ENCODE measurements around the gene SNX11. TPM values are rescaled to one million over a fixed set of nuclear protein-coding genes. Genes with fewer than 3 reads are reported as not detected.
"Not testable (repeated sequence)": the region's sequence is repeated elsewhere in the genome, so short reads cannot be mapped to it uniquely, and the experiment has no call there.

SNX11 gene
- total RNA-seq, 2 experiments from 2014 or later = 12.0 to 17.6 TPM

GRCh38 chr17:48074322-48075081 lies 33.1 kb upstream of the SNX11 start:
- Histone ChIP-seq H4K20me1 (ENCODE audit: insufficient read depth, low read length) (no peaks in the 10 kb centered on the region; the same call in 1 of the 2 replicates), H3K36me3 (ENCODE audit: insufficient read depth, low read length) (peaks cover 73% of the 10 kb centered on the region), H3K4me1 (ENCODE audit: insufficient read depth, low read length, poor library complexity, severe bottlenecking) (no peaks in the 10 kb centered on the region), H3K79me2 (ENCODE audit: insufficient read depth, low read depth, low read length) (peaks cover 3% of the 10 kb centered on the region; the same call in 1 of the 2 replicates), H3K4me2 (ENCODE audit: low read length) (no peak overlapping the region), H3K27ac (ENCODE audit: low read depth, low read length, poor library complexity, severe bottlenecking) (no peak overlapping the region), H2AFZ (ENCODE audit: low read length) (no peak overlapping the region), H3K4me3 (ENCODE audit: low read depth, low read length, poor library complexity, severe bottlenecking) (no peak overlapping the region), H3K9me3 (ENCODE audit: low read length) (no peaks in the 10 kb centered on the region), H3K9me2 (ENCODE audit: insufficient read depth, low read length) (no peaks in the 10 kb centered on the region)
- CTCF ChIA-PET (ENCODE audit: unreplicated experiment) = interaction anchor here (0.7 kb wide), 1 partner anchor 9 kb away, joined by 3 read pairs; no protein-coding TSS in a partner anchor
- no TSS peak for BruUV-seq (replicated peaks)
- peak; percentile 75 for DNase-seq (ENCODE audit: low spot score)
- TF ChIP-seq CTCF (conservative IDR thresholded peaks at IDR 0.05; ENCODE audit: low read length) = peak; percentile 92
- no peak for TF ChIP-seq EZH2phosphoT487 (IDR thresholded peaks at IDR 0.05; ENCODE audit: borderline replicate concordance, low read depth, low read length)
- intact Hi-C loops (cut with micrococcal nuclease; ENCODE audit: unreplicated experiment) = loop anchor here (1.0 kb wide), 1 partner anchor 48 kb away; no protein-coding TSS in a partner anchor
- POLR2A ChIA-PET = interaction anchor here (0.8 kb wide), 1 partner anchor 20 kb away, joined by 4 read pairs; no protein-coding TSS in a partner anchor

DNA sequence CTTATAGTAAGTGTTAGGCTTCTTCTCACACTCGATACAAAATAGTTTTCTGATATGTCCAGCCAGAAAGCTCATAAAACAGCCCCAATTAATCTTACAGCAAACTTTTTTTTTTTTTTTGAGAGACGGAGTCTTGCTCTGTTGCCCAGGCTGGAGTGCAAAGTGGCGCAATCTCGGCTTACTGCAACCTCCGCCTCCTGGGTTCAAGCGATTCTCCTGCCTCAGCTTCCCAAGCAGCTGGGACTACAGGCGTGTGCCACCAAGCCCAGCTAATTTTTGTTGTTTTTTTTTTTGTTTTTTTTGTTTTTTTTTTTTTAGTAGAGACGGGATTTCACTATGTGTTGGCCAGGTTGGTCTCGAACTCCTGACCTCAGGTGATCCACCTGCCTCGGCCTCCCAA lies 30.4 kb upstream of the SNX11 start:
- H3K27ac ChIP-seq (ENCODE audit: low read depth, low read length, poor library complexity, severe bottlenecking); H3K4me3 ChIP-seq (ENCODE audit: low read depth, low read length, poor library complexity, severe bottlenecking); BruUV-seq (replicated peaks); H3K9me2 ChIP-seq (ENCODE audit: insufficient read depth, low read length); intact Hi-C loops (cut with micrococcal nuclease; ENCODE audit: unreplicated experiment); CTCF ChIA-PET (ENCODE audit: unreplicated experiment); H3K4me2 ChIP-seq (ENCODE audit: low read length); DNase-seq (ENCODE audit: low spot score); H3K9me3 ChIP-seq (ENCODE audit: low read length); H4K20me1 ChIP-seq (ENCODE audit: insufficient read depth, low read length); H3K4me1 ChIP-seq (ENCODE audit: insufficient read depth, low read length, poor library complexity, severe bottlenecking); H2AFZ ChIP-seq (ENCODE audit: low read length): not testable (repeated sequence)
- POLR2A ChIA-PET = interaction anchor here (0.8 kb wide), 1 partner anchor 21 kb away, joined by 3 read pairs; no protein-coding TSS in a partner anchor
- H3K79me2 ChIP-seq (ENCODE audit: insufficient read depth, low read depth, low read length) = peaks cover 14% of the 10 kb centered on the region; the same call in 1 of the 2 replicates
- H3K36me3 ChIP-seq (ENCODE audit: insufficient read depth, low read length) = peaks cover 48% of the 10 kb centered on the region

GRCh38 chr17:48081858-48082257 lies 25.7 kb upstream of the SNX11 start:
- intact Hi-C loops (cut with micrococcal nuclease; ENCODE audit: unreplicated experiment) = no loop called here
- no peak overlapping the region for H3K27ac ChIP-seq (ENCODE audit: low read depth, low read length, poor library complexity, severe bottlenecking)
- POLR2A ChIA-PET = interaction anchor here (0.6 to 1.0 kb wide), 2 partner anchors 33 to 342 kb away, joined by 5 read pairs; partner anchors contain the start of gene NFE2L1

More at GRCh38 chr17:48081858-48082257, 25.7 kb upstream of the SNX11 start:
- H3K4me2 ChIP-seq (ENCODE audit: low read length) = no peak overlapping the region
- peaks cover 36% of the 10 kb centered on the region; the same call in 1 of the 2 replicates for H3K79me2 ChIP-seq (ENCODE audit: insufficient read depth, low read depth, low read length)
- H2AFZ ChIP-seq (ENCODE audit: low read length) = no peak overlapping the region
- H3K9me3 ChIP-seq (ENCODE audit: low read length) = no peaks in the 10 kb centered on the region
- TF ChIP-seq CTCF (conservative IDR thresholded peaks at IDR 0.05; ENCODE audit: low read length) = no peak
- TF ChIP-seq EZH2phosphoT487 (IDR thresholded peaks at IDR 0.05; ENCODE audit: borderline replicate concordance, low read depth, low read length) = no peak
- H3K36me3 ChIP-seq (ENCODE audit: insufficient read depth, low read length) = peaks cover 3% of the 10 kb centered on the region; the same call in 1 of the 2 replicates
- peaks cover 7% of the 10 kb centered on the region; the same call in 1 of the 2 replicates for H4K20me1 ChIP-seq (ENCODE audit: insufficient read depth, low read length)
- no peak overlapping the region for H3K4me3 ChIP-seq (ENCODE audit: low read depth, low read length, poor library complexity, severe bottlenecking)
- CTCF ChIA-PET (ENCODE audit: unreplicated experiment) = no interaction called here
- H3K9me2 ChIP-seq (ENCODE audit: insufficient read depth, low read length) = no peaks in the 10 kb centered on the region
- BruUV-seq (replicated peaks) = no TSS peak
- peaks cover 11% of the 10 kb centered on the region for H3K4me1 ChIP-seq (ENCODE audit: insufficient read depth, low read length, poor library complexity, severe bottlenecking)
- no peak for DNase-seq (ENCODE audit: low spot score)

Data from OCI-LY7 (cell line).